HK-2 (cell line): ENCODE data around the gene ZBTB37.
"Not testable (repeated sequence)": the region's sequence is repeated elsewhere in the genome, so short reads cannot be mapped to it uniquely, and the experiment has no call there.

Experiments used
- DNase-seq: peaks from one replicate; pipeline ENCODE4 v3.0.0-alpha.2; 2018; ENCODE audit not compliant: unreplicated experiment

ZBTB37 gene

DNA sequence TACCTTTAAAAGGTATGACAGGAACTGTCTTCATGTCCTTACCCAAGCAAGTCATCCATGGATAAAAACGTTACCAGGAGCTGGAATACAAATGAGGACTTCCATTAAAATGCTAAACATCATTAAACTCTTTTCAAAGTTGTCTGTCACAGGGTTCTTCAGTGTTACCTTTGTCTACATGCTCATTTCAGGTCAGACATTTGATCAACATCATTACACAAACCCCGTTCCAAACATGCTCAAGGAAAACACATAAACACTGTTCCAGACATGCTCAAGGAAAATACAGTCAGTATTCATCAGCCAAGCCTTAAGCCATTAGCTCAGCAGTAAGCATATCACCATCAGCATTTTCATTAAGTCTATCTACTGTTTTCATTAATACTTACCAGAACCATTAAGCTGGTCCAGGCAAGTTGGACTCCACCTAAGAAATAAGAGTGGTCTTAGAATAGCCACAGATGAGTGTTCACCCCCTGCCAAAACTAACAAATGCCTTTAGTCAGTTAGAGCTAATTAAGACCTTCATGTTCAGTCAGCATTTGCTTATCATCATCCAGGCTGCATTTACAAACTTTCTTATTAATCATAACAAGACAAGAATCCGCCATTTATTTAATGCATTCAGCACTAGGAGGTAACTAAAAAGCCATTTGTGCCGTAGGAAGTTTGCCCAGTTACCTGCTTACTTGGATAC lies 2.6 kb upstream of the ZBTB37 start:
- no peak for DNase-seq

DNA sequence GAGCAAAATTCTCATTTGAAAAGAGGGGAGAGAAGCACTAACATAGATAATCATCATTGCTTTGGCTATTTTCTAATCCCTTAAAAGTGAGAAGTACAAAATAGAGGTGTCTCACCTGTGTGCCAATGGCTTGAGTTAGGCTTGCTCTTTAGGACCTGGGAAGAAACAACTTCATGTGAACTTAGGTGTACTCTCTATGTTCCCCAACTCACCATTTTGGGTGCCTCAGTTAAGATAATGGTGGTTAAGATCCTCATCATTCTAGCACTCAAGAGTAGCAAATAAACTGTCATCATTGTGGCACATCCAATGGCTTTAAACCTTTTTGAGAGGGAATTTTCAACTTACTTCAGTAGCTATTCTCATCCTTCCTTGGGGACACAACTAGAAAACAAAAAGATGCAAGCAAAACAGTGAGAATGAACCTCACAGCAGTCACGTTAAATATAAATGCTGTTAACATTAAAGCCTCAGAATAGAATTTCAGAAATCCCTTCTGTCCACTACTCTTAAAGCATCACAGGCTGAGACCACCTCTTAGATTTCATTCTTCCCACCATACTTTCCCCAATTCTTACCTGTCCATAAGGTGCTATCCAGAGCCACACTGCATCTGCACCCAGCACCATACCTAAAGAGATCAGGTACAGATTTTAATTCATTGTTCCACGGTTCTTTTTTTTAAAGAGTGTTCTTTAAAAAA lies 1.6 kb upstream of the ZBTB37 start:
- DNase-seq: no peak

DNA sequence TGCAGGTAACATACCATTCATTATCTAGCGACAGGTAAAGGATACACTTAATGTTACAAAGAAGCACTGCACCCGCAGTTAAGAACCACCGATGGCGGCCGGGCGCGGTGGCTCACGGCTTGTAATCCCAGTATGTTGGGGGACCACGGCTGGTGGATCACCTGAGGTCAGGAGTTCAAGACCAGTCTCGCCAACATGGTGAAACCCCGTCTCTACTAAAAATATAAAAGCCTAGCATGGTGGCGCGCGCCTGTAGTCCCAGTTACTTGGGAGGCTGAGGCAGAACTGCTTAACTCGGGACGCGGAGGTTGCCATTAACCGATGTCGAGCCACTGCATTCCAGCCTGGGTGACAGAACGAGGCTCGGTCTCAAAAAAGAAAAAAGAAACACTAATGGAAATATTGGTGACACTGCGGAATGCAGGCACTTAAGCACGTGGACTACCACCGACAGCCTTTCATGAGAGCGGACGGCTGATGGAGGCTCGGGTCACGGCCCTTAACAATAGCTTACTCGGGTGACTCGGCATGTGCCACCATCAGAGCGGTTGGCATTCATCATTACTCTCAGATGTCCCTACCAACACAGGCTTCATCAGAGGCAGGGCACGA lies 933 bp upstream of the ZBTB37 start:
- no peak for DNase-seq

DNA sequence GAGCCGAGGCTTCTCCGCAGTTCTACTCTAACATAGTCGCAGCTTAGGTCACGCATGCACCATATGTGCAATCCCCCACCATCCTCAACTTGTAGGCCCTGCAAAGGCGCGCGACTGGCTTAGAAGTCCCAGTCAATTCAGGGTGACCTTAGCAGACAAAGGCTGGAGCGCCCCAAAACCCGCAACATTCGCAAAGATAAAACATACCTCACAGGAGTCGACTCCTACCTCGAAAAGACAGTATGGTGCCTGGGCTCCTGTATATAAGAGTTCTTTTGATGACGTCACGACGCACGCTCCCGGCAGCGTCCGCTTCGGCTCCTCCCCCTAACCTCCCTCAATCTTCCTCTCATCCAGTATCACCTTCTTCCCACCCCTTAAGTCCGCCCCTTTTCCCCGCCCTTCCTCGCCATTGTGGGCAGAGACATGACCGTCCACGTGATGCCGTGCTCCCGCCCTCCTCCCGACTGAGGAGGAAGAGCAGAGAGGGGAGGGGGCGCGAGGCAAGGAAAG lies 371 bp upstream of the ZBTB37 start, which contains the start of gene GAS5:
GAS5 (minus strand) TSS at position 237 of the 513 bp plus-strand sequence.
- DNase-seq: peak; percentile 100

DNA sequence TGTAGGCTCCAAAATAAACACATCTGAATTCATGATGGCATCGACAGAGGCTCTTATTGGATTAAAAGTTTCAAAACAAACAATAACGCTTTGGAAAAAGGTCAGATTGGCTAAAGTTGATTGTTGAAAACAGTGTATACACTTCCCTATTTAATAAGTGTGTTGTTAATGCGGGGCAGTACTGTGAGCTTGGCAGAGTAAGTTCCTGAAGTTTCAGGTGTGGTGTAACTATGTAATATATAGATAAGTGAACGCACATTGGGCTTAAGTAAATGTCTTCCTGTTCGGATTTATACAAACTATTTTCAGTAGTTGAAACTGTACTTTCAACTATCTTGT lies 810 bp downstream of the ZBTB37 start:
- DNase-seq: no peak

DNA sequence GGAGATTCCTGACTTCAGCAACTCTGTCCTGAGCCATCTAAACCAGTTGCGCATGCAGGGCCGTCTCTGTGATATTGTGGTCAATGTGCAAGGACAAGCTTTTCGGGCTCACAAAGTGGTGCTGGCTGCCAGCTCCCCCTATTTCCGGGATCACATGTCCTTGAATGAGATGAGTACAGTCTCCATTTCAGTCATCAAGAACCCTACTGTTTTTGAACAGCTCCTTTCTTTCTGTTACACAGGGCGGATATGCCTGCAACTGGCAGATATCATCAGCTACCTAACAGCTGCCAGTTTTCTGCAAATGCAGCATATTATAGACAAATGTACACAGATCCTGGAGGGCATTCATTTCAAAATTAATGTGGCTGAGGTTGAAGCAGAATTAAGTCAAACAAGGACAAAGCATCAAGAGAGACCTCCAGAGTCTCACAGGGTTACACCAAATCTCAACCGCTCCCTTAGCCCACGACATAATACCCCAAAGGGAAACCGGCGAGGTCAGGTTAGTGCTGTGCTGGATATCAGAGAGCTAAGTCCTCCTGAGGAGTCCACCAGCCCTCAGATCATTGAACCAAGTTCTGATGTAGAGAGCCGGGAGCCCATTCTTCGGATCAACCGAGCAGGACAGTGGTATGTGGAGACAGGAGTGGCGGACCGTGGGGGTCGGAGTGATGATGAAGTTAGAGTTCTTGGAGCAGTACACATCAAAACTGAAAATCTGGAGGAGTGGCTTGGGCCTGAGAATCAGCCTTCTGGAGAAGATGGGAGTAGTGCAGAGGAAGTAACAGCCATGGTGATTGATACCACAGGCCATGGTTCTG lies 2.3 kb downstream of the ZBTB37 start:
- no peak for DNase-seq

DNA sequence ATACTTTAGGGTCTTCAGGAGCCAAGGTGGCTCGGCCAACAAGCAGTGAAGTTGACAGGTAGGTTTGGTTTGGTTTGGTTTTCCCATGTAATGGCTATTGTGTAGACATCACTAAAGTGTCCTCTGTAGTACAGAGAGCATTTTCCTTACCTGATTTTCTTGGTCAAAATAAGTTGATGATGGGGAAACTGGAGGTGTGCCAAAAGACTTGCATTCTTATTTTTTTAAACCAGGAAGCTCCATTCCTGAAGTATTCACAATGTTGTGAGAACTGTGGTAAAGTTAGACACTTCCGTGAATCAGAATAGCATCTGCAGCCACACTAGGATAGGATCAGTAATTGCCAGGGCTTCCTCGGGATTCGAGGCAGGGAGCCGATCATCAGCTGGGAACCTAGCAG lies 2.9 kb downstream of the ZBTB37 start:
- no peak for DNase-seq

DNA sequence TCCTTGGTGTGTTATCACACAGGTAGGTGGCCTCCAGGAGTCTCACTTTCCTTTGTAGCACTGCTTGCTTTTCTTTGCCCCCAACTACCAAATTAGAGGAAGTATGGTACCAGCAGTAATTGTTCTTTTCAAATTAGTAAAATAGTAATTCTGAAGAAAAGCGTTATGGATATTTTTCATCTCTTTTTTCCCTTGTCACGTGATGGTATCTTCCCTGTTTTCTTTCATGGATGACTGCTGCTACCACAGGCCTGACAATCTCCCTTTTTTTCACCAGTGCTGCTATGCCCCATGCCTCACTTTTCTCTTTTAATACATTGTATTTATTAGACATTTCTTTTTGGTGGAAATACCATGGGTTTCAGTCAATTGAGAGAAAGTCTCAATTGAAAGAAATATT lies 3.3 kb downstream of the ZBTB37 start:
- no peak for DNase-seq

DNA sequence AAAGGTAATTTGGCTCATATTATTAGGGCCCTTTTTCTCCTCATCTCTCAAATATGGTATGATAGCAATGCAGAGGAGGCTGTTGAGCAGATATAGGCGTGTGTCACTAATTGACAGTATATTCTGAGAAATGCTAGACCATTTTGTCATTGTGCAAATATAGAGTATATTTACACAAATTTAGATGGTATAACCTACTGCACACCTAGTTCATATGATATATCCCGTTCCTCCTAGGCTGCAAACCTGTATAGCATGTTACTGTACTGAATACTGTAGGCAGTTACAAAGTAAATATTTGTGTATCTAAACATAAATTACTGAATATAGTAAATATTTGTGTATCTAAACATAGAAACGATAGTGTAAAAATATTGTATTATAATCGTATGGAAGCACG lies 8.6 kb downstream of the ZBTB37 start:
- no peak for DNase-seq

DNA sequence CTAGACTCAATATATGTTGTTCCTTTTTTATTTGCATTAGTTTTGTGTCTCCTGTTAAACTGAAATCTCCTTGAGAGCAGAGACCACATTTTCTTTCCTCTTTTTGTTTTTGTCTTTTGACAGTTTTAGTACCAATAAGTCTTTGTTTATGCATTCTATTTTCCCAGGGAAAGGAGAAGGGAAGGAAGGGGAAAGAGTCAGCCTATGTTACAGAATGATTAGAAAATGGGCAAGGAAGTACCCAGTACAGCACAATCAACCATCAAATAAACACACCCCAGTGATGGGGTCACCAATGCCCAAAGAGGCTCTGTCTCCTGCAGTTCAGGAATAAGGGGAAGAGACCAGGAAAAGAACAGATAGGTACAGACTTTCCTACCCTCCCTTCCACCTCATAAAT lies 10.1 kb downstream of the ZBTB37 start:
- no peak for DNase-seq

DNA sequence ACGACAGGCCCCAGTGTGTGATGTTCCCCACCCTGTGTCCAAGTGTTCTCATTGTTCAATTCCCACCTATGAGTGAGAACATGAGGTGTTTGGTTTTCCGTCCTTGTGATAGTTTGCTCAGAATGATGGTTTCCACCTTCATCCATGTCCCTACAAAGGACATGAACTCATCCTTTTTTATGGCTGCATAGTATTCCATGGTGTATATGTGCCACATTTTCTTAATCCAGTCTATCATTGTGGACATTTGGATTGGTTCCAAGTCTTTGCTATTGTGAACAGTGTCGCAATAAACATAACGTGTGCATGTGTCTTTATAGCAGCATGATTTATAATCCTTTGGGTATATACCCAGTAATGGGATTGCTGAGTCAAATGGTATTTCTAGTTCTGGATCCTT lies 12.9 kb downstream of the ZBTB37 start:
- not testable (repeated sequence) for DNase-seq

DNA sequence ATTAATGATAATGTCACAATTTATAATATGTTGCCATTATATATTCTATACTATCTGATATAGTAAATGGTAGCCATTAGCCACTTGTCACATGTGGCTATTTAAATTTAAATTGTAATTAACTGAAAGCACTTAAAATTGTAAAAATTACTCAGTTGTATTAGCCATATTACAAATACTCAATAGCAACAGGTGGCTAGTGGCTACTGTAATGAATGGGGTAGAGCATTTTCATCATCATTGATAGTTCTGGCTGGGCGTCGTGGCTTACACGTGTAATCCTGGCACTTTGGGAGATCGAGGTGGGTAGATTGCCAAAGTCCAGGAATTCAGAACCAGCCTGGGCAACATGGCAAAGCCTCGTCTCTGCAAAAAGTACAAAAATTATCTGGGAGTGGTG lies 16.5 kb downstream of the ZBTB37 start:
- DNase-seq: no peak

DNA sequence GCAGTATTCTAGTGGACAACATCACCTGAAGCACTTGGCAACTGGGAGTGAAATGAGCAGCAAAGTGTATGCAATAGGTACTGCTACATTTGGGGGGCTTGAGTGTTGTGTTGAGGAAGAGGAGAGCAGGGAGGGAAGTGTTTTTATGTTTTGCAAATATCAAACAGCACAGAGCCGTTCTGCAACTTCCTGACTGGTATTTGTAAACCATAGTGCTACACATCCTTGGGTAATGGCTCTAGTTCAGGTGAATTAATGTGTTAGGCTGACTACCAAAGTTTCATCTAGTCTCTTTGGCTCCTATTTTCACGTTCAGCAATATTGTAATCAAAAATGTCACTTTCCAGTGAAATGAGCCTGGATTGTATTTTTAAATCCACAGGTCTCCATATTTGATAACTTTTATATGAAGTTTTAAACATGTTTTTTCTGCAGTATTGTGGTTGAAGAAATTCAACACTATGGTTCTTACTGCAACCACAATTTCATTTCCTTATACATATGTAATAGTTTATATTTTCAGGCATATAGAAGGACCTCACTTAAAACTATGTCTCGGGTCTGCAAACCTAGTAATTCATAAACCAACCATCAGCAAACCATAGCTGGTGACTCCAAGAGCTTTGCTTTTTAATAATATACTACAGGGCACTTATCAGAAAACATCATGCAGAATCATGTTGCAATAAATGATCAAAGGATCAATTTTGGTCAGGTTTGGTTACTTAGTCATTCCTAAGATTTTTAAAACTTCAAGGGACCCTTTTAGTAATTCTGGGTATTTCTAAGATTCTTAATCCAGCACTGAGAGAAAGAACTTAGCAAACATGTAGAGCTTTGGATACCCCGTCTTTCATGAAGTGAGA lies 18.8 kb downstream of the ZBTB37 start:
- no peak for DNase-seq

DNA sequence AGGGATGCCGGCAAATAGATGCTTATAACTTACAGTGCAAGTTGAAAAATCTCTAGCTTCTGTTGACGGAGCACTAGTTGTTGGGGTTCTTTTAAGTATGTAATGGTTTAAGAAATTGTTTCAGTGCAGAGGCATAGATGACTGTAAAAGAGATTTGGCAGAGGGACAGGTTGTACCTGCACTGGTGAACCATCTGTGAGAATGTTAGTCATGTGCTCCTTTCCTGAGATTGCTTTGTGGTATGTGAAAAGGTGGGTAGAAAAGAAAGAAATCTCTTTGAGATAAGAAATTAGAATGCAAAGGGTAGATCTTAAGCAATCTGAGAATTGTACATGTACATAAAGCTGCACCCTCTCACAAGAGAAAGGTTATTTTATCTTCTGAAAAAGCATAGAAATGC lies 19.4 kb downstream of the ZBTB37 start:
- no peak for DNase-seq

DNA sequence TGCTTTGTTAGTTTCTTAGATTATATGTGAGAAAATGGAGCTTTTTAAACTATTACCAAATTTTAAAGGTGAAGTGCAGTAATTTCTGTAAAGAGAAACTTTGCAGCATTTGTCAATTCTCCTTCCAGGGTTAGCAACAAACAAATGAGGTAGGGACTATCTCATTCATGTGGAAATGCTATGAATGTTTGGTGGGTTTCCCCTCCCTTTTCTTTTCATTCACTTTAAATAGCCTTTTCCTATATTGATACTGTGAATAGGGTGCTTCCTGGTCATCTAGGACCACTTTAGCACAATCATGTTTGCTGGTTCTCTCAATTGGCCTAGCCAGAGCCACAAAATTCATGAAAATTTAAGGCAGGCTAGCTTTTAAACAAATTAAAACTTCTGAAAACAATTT lies 20.6 kb downstream of the ZBTB37 start:
- no peak for DNase-seq

DNA sequence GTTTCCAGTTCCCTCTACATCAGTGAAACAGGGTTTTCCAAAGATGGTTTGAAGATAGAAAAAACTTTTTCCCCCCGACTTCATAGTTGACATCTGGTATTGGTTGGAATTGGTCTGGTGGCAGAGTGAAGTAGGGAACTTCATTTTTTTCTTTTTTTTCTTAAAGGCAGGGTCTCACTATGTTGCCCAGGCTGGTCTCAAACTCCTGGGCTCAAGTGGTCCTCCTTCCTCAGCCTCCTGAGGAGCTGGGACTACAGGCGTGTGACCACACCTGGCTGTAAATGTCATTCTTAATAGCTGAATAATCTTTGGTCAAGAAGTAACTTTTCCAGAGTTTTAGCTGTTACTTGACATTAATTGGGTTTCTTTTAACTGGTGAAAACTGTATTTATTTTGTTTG lies 21.7 kb downstream of the ZBTB37 start:
- no peak for DNase-seq

DNA sequence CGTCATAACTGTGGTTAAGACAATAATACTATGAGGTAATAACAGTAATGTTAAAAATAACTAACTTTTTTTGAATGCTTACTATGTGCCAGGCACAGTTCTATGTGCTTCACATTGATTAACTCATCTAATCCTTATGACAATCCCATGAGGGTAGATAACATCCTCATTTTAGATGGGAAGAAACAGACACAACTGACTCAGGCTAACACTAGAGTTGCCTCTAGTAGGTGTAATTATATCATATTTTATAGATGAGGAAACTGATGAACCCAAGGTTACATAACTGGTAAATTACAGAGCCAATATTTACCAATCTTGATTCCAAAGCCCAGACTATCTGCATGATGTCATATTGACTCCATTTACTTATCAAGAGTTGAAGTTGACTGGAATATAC lies 25.4 kb downstream of the ZBTB37 start:
- no peak for DNase-seq

DNA sequence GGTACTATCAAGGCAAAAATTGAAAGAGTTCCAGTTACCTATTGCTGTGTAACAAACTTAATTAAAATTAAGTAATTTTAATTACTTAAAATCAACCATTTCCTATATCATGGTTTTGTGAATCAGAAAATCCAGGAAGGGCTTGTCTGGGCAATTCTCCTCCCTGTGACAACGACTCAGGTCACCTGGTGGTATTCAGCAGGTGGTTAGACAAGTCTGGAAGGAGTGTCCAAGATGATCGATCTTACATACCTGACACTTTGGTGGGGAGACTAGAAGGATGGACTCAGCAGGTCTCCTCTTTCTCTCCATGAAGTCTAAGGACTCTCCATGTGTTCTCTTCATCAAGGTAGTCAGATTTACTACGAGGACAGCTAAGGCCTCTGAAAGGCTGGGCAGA lies 26.0 kb downstream of the ZBTB37 start:
- DNase-seq: no peak

DNA sequence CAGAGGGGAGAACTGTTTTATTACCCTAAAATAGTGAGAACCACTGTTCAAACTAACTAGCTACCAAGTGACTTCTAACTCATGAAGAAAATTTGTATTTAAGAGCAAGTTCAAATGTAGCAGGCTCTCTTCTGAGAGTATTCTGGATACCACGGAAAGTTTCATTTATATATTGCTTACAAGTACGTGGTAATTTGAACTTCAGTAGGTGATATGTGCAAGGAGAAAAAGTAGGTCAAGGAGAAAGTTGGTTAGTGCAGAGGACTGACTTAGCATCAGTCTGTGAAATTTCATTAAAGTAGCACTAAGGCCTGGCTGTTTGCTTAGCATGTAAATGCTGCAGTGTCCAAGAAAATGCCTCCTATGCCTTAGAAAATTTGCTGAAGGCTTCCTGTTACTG lies 32.2 kb downstream of the ZBTB37 start:
- no peak for DNase-seq

DNA sequence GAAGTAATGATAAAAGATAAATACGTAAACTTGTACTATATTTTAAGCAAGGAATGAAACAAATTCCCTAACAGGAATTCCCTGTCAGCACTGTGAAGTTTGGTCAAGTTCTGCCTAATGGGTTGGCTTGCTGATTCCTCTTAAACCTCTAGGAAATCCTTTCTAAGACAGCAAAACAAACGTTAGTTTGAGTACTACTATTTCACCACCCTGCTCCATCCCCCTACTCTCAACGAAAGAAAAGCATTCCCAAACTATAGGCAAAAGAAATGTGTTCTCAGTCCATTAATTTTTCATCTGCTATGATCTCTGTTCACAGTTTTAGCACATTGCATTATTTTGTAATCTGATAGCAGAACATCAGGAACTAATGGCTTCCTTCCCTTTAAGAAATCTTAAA lies 32.8 kb downstream of the ZBTB37 start:
- no peak for DNase-seq

DNA sequence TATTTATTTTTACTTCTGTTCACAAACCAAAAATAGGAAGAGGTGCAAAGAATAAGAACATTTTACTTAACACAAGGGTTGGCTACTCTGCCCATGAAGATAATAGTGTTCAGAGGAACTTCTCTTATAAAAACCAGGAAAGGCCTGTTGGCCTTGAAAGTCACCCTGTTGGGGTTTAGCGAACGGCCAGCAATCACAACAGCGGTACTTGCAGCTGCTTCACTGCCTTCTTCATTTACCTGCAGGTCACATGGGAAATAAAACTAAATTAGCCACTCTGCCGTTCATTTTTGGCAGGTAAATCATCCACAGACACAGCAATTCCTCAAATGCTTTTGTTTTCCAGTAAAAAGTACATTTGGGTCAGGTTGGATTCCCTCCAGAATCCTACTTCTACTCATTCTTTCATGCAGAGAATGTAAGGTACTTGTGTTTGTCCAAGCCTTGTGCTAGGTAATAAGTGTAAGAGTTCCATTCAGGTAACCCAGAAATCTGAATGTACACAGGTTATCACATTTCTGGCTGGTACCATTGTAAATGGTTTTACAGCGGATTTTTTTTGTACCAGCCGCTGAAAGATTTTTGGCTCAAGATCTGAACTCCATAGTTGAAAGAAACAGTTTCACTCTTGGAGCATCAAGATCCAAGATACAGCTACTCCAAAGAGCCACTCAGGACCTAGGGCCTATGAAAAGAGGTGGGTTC lies 35.8 kb downstream of the ZBTB37 start:
- no peak for DNase-seq
